Heart right ventricle (tissue), 16 donors: Measurements from ENCODE around the gene ZNF841. TPM values are rescaled to one million over a fixed set of nuclear protein-coding genes. Genes with fewer than 3 reads are reported as not detected.

Experiments used
- ATAC-seq, 8 donors: fragments of 200-7000 bp; cut with Tn5 transposase; one replicate each; pipeline ENCODE4 v1.9.1; 2020; ENCODE audit warnings: mild to moderate bottlenecking in 8 of 8, moderate library complexity in 8 of 8, moderate number of reproducible peaks in 1 of 8
- DNase-seq, 2 donors: peaks; one replicate each; pipeline ENCODE4 v3.0.0-alpha.2; 2020
- H3K27ac ChIP-seq, 10 donors: fragments of 200-600 bp; sonication (generic) in 2 of 10; one replicate each; pipeline versions ENCODE4 v1.5.0 to v1.8.0; 2020 to 2022; ENCODE audit warnings: mild to moderate bottlenecking in 3 of 10
- H3K27me3 ChIP-seq, 7 donors: fragments of 200-600 bp; one replicate each; pipeline ENCODE4 v1.8.0; 2021 to 2022; ENCODE audit warnings: mild to moderate bottlenecking in 2 of 7
- H3K36me3 ChIP-seq, 9 donors: fragments of 200-600 bp; sonication (generic) in 1 of 9; one replicate each; pipeline versions ENCODE4 v1.5.0 to v1.8.0; 2020 to 2022; ENCODE audit warnings: mild to moderate bottlenecking in 2 of 9
- H3K4me1 ChIP-seq, 9 donors: fragments of 200-600 bp; sonication (generic) in 1 of 9; one replicate each; pipeline versions ENCODE4 v1.5.0 to v1.8.0; 2020 to 2022; ENCODE audit warnings: mild to moderate bottlenecking in 4 of 9
- H3K4me3 ChIP-seq, 10 donors: fragments of 200-600 bp; sonication (generic) in 2 of 10; one replicate each; pipeline versions ENCODE4 v1.5.0 to v1.8.0; 2020 to 2022; ENCODE audit warnings: mild to moderate bottlenecking in 7 of 10, moderate library complexity in 2 of 10
- H3K9me3 ChIP-seq, 11 donors: fragments of 200-600 bp in 10 of 11; sonication (generic) in 2 of 11; one replicate each; pipeline versions ENCODE4 v1.5.0 to v1.8.0; 2013 to 2022; ENCODE audit warnings: mild to moderate bottlenecking in 2 of 11, control low read depth in 1 of 11, moderate library complexity in 1 of 11
- WGBS, 2 donors: extraction: QIAGEN DNeasy Blood & Tissue Kit; methylation state at CpG; one replicate each; pipeline ENCODE4 v1.1.7; 2013; ENCODE audit warnings: inconsistent platforms in 1 of 2; 5-methylcytosine and 5-hydroxymethylcytosine counted together
- intact Hi-C, 10 donors: fragments of 100-400 bp; cut with DNase I; formaldehyde crosslinking; loops; one replicate each; pipeline versions ENCODE4 v1.11.1 to v1.14.2; 2022
- polyA plus RNA-seq, 2 donors: library from polyadenylated mRNA; stranded (reverse); fragments of 200-250 nt; gene quantifications; one replicate each; pipeline ENCODE4 v1.2.3, GENCODE V29; 2013
- total RNA-seq, 10 donors: library from RNA; stranded (reverse); fragmentation: NEBNext Ultra II Directional in 3 of 10; extraction: Animal tissue kit (Norgen Biotek cat#: 25700) in 3 of 10; gene quantifications; one replicate each; pipeline versions ENCODE4 v1.2.1 to v1.2.4, GENCODE V29; 2021 to 2023
- TF ChIP-seq, protein P1 (sequence below), 9 donors: fragments of 200-600 bp; sonication (generic) in 2 of 9; IDR thresholded peaks; one replicate each; pipeline versions ENCODE4 v1.5.0 to v1.8.0; 2021 to 2022; ENCODE audit warnings: antibody characterized with exemption in 9 of 9, mild to moderate bottlenecking in 5 of 9, moderate library complexity in 1 of 9
- donor health status: Arrhythmogenic right ventricular cardiomyopathy.
- donor health status: ischemic (EF 13 %, LVEDD 7.1; RV severe dilation, severe dysfunction).
- donor health status: healthy with polysubstance abuse.
- donor health status: DM: no; HTN: yes; CAD: no.
- donor health status: DM: no; HTN: no; CAD: no.
- donor health status: ischemic (EF 25% LVEDD 6.9; RV normal size, moderate dysfunction).
- donor health status: ischemic (EF 25% LVEDD 5.7; RV mildly dilated, moderate dysfunction).
- donor health status: healthy.
- donor health status: DM: yes; HTN: yes; CAD: no.
- donor health status: Ischemic cardiomyopathy.
- donor health status: ischemic (EF 35%, LVEDD 5.7; RV mildly dilated, moderate dysfunction).
- donor health status: nonischemic (EF 11% LVEDD 7.7; RV severe dilation, severe dysfunction).
- donor health status: DM: yes; HTN: yes; CAD: no.
- donor health status: PGD.
- donor health status: ischemic (EF 29% LVEDD 5.4; RV normal size, mild dysfunction).
- donor health status: nonischemic (EF 23%, LVEDD 6.1; RV moderate dilation, normal function).

ZNF841 gene
- total and polyA plus RNA-seq, 12 donors = 3.1 to 10.7 (median 8.7) TPM

GRCh38 chr19:52048555-52049501, 46.7 kb downstream of the ZNF841 start, which contains the start of gene ZNF432:
Gene ZNF432, minus strand, starts transcription at chr19:52048838. Its CDS starts 1,970 bp downstream, at chr19:52046868.
- H3K4me3 ChIP-seq = peak within 1 kb of the TSS; percentile 47 to 73 (median 62)
- TF ChIP-seq, protein P1, sequence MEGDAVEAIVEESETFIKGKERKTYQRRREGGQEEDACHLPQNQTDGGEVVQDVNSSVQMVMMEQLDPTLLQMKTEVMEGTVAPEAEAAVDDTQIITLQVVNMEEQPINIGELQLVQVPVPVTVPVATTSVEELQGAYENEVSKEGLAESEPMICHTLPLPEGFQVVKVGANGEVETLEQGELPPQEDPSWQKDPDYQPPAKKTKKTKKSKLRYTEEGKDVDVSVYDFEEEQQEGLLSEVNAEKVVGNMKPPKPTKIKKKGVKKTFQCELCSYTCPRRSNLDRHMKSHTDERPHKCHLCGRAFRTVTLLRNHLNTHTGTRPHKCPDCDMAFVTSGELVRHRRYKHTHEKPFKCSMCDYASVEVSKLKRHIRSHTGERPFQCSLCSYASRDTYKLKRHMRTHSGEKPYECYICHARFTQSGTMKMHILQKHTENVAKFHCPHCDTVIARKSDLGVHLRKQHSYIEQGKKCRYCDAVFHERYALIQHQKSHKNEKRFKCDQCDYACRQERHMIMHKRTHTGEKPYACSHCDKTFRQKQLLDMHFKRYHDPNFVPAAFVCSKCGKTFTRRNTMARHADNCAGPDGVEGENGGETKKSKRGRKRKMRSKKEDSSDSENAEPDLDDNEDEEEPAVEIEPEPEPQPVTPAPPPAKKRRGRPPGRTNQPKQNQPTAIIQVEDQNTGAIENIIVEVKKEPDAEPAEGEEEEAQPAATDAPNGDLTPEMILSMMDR (IDR thresholded peaks at IDR 0.05) = no peak
- no peaks in the 10 kb centered on the region for H3K27me3 ChIP-seq
- ATAC-seq = peak; percentile 97 to 99 (median 99)
- peak within 1 kb of the TSS; percentile 88 to 99 (median 94) for H3K27ac ChIP-seq
- H3K36me3 ChIP-seq = peaks cover 0 to 36% (median 24%) of the 10 kb centered on the region in 9 donors
- WGBS, 2 donors = 0 to 1% methylated on average over 60 of the region's 60 CpGs
- peaks cover 0 to 61% (median 12%) of the 10 kb centered on the region in 11 donors for H3K9me3 ChIP-seq
- peak; percentile 95 to 96 for DNase-seq
- intact Hi-C loops = loop anchor here in 6 of 10 donors (2.0 to 5.0 kb wide), 6 partner anchors 20 to 122 kb away; partner anchors contain the start of genes ZNF614 (in 4 of the 6), ZNF615 (in 3 of the 6), ZNF841 (in 2 of the 6) and ZNF350 (in 1 of the 6)
- H3K4me1 ChIP-seq = peaks cover 0 to 23% (median 11%) of the 10 kb centered on the region in 9 donors

- H3K27me3 ChIP-seq = no peaks in the 10 kb centered on the region
- TF ChIP-seq, protein P1 (IDR thresholded peaks at IDR 0.05) = no peak
- peaks cover 15 to 99% (median 90%) of the 10 kb centered on the region in 9 donors for H3K36me3 ChIP-seq
- 98% methylated on average over 4 of the region's 4 CpGs for WGBS, 2 donors
- no peak overlapping the region for H3K27ac ChIP-seq
- H3K4me1 ChIP-seq = no peaks in the 10 kb centered on the region
- DNase-seq (no peak), ATAC-seq (no peak)
- peaks cover 0 to 93% (median 43%) of the 10 kb centered on the region in 11 donors for H3K9me3 ChIP-seq
- intact Hi-C loops = no loop called here
- no peak overlapping the region for H3K4me3 ChIP-seq
Measured at GRCh38 chr19:52039169-52039568, 56.4 kb downstream of the ZNF841 start.

DNA sequence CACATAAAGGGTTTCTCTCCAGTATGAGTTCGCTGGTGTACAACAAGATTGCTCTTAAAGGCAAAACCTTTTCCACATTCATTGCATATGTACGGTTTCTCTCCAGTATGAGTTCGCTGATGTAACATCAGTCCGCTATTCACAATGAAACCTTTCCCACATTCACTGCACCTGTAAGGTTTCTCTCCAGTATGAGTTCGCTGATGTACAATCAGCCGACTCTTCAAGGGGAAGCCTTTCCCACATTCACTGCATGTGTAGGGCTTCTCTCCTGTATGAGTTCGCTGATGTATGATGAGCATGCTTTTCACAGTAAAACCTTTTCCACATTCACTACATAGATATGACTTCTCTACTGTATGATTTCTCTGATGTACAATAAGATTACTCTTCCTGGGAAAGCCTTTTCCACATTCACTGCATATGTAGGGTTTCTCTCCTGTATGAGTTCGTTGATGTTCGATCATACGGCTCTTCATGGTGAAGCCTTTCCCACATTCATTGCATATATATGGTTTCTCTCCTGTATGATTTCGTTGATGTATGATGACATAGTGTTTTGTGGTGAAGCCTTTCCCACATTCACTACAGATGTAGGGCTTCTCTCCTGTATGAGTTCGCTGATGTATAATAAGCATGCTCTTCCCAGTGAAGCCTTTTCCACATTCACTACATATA, 61.4 kb downstream of the ZNF841 start:
- no peaks in the 10 kb centered on the region for H3K27me3 ChIP-seq
- H3K4me3 ChIP-seq = no peak overlapping the region
- TF ChIP-seq, protein P1 (IDR thresholded peaks at IDR 0.05) = no peak
- H3K4me1 ChIP-seq = peaks cover 0 to 2% (median under 1%) of the 10 kb centered on the region in 9 donors
- peaks cover 0 to 97% (median 75%) of the 10 kb centered on the region in 11 donors for H3K9me3 ChIP-seq
- H3K27ac ChIP-seq = no peak overlapping the region
- intact Hi-C loops = no loop called here
- ATAC-seq (no peak), DNase-seq (no peak)
- 98 to 99% methylated on average over 12 of the region's 12 CpGs for WGBS, 2 donors
- H3K36me3 ChIP-seq = peaks cover 14 to 77% (median 69%) of the 10 kb centered on the region in 9 donors

- WGBS, 2 donors = 15 to 19% methylated on average over 5 of the region's 5 CpGs
- H3K27ac ChIP-seq = peak overlapping the region; percentile 24 to 94 (median 92)
- H3K4me3 ChIP-seq = peak overlapping the region; percentile 47 to 88 (median 78)
- intact Hi-C loops = loop anchor here in 4 of 10 donors (1.0 to 2.0 kb wide), 3 partner anchors 20 to 101 kb away; partner anchors contain the start of genes ZNF432 (in 4 of the 4), ZNF615 (in 2 of the 4) and ZNF613 (in 1 of the 4)
- TF ChIP-seq, protein P1 (IDR thresholded peaks at IDR 0.05) = no peak
- peaks cover 0 to 21% (median 15%) of the 10 kb centered on the region in 9 donors for H3K4me1 ChIP-seq
- ATAC-seq (peak; percentile 7 to 50 (median 30)), DNase-seq (no peak)
- H3K9me3 ChIP-seq = peaks cover 0 to 69% (median 33%) of the 10 kb centered on the region in 11 donors
- H3K27me3 ChIP-seq = no peaks in the 10 kb centered on the region
- peaks cover 0 to 46% (median 33%) of the 10 kb centered on the region in 9 donors for H3K36me3 ChIP-seq
Measured at GRCh38 chr19:52028780-52029123, 66.8 kb downstream of the ZNF841 start.
